GM12878 (cell line): ENCODE results near the gene MDK. TPM values are rescaled to one million over a fixed set of nuclear protein-coding genes. Genes with fewer than 3 reads are reported as not detected.

Experiments used
- ATAC-seq: fragments of 200-7000 bp; cut with Tn5 transposase; 3 replicates; pipeline ENCODE4 v1.9.1; 2020; ENCODE audit warnings: mild to moderate bottlenecking, moderate library complexity
- BruUV-seq: library from RNA; stranded (reverse); fragments of 400-500 nt; replicated peaks from 2 replicates; lab custom pipeline; 2021; lab: Mats Ljungman, UMichigan
- CTCF ChIA-PET: fragments of 300-600 bp; sonication (Branson Sonifier 250); formaldehyde crosslinking; extraction: SDS; loops from one replicate; lab custom pipeline; 2021; ENCODE audit warnings: inconsistent platforms; lab: Yijun Ruan, JAX
- POLR2A ChIA-PET: fragments of 350-600 bp; formaldehyde crosslinking; extraction: SDS; loops from one replicate; lab custom pipeline; 2021; ENCODE audit warnings: inconsistent platforms; lab: Charles Lee
- RAD21 ChIA-PET: fragments of 300-600 bp; sonication (Branson Sonifier 250); formaldehyde crosslinking; loops from one replicate; lab custom pipeline; 2023; ENCODE audit warnings: antibody characterized with exemption; ENCODE audit not compliant: unreplicated experiment; lab: Charles Lee
- SMC1A ChIA-PET: fragments of 300-600 bp; sonication (Branson Sonifier 250); formaldehyde crosslinking; loops from one replicate; lab custom pipeline; 2023; ENCODE audit not compliant: unreplicated experiment, uncharacterized antibody; lab: Charles Lee
- DNase-seq: peaks from one replicate; pipeline ENCODE4 v3.0.0-alpha.2; 2011; ENCODE audit warnings: low read depth, low spot score
- FAIRE-seq: peaks from 3 replicates; lab custom pipeline; 2011; peaks lifted over from hg19 to GRCh38; lab: Jason Lieb, UNC
- H2AFZ ChIP-seq: 2 replicates; pipeline ENCODE4 v1.6.0; 2011; ENCODE audit warnings: low read depth, low read length, control low read depth; ENCODE audit not compliant: control insufficient read depth
- H3K27ac ChIP-seq: 2 replicates; pipeline ENCODE4 v1.5.1; 2011; ENCODE audit warnings: control low read depth; ENCODE audit not compliant: control insufficient read depth, insufficient read depth
- H3K27me3 ChIP-seq, 2 experiments: replicated peaks in 1 of 2; 2 replicates each; pipeline versions ENCODE4 v1.6.0 to v1.6.1; 2011; ENCODE audit warnings: low read length in 1 of 2; ENCODE audit not compliant: control insufficient read depth in 2 of 2, insufficient read depth in 2 of 2
- H3K36me3 ChIP-seq, 2 experiments: 2 replicates each; pipeline ENCODE4 v1.5.1; 2011; ENCODE audit warnings: low read length in 1 of 2; ENCODE audit not compliant: control insufficient read depth in 2 of 2, insufficient read depth in 2 of 2
- H3K4me1 ChIP-seq: 2 replicates; pipeline ENCODE4 v1.6.1; 2011; ENCODE audit warnings: mild to moderate bottlenecking, low read length, moderate library complexity, mixed read lengths; ENCODE audit not compliant: control insufficient read depth, insufficient read depth
- H3K4me2 ChIP-seq: 2 replicates; pipeline ENCODE4 v1.6.0; 2011; ENCODE audit warnings: control low read depth; ENCODE audit not compliant: control insufficient read depth, insufficient read depth
- H3K4me3 ChIP-seq: fragments of 200-600 bp; sonication (generic); 2 replicates; pipeline ENCODE4 v1.5.1; 2016
- H3K79me2 ChIP-seq: 2 replicates; pipeline ENCODE4 v1.6.0; 2011; ENCODE audit warnings: low read length; ENCODE audit not compliant: control insufficient read depth, insufficient read depth
- H3K9ac ChIP-seq: 2 replicates; pipeline ENCODE4 v1.8.0; 2011; ENCODE audit warnings: low read length, control low read depth, mixed read lengths; ENCODE audit not compliant: control insufficient read depth, insufficient read depth
- H3K9me3 ChIP-seq: replicated peaks from 3 replicates; pipeline ENCODE4 v1.5.1; 2011; ENCODE audit warnings: mild to moderate bottlenecking, low read length; ENCODE audit not compliant: control insufficient read depth, insufficient read depth
- H4K20me1 ChIP-seq: 2 replicates; pipeline ENCODE4 v1.6.0; 2011; ENCODE audit not compliant: control insufficient read depth, insufficient read depth
- BMI1 ChIP-seq: fragments of 450-650 bp; IDR thresholded peaks from 2 replicates; pipeline ENCODE4 v1.6.1; 2016; ENCODE audit warnings: mild to moderate bottlenecking, moderate library complexity, borderline replicate concordance
- FOS ChIP-seq: IDR thresholded peaks from 3 replicates; pipeline ENCODE4 v1.6.1; 2011; ENCODE audit warnings: borderline replicate concordance; ENCODE audit not compliant: insufficient read length; ENCODE audit errors: extremely low read depth
- KAT2A ChIP-seq: conservative IDR thresholded peaks from 2 replicates; pipeline ENCODE4 v1.6.1; 2011; ENCODE audit warnings: low read depth, low read length; ENCODE audit not compliant: control insufficient read depth
- KLF5 ChIP-seq: fragments of 450-650 bp; IDR thresholded peaks from 2 replicates; pipeline ENCODE4 v1.6.1; 2014; ENCODE audit warnings: mild to moderate bottlenecking; ENCODE audit not compliant: partially characterized antibody
- MYB ChIP-seq: fragments of 150-350 bp; IDR thresholded peaks from 2 replicates; pipeline ENCODE4 v1.6.1; 2014; ENCODE audit warnings: mild to moderate bottlenecking, low read depth, low read length, borderline replicate concordance
- SIN3A ChIP-seq: IDR thresholded peaks from 2 replicates; pipeline ENCODE4 v1.6.1; 2012; ENCODE audit warnings: low read depth, low read length, improper control_type of control experiment
- TBL1XR1 ChIP-seq: IDR thresholded peaks from 2 replicates; pipeline ENCODE4 v1.6.1; 2012; ENCODE audit warnings: low read depth, low read length, improper control_type of control experiment
- WGBS: methylation state at CpG from one replicate; pipeline ENCODE4 v1.1.6; 2016; ENCODE audit warnings: low lambda C conversion rate; ENCODE audit not compliant: insufficient replicate concordance, insufficient coverage; ENCODE audit errors: missing lambda C conversion rate; 5-methylcytosine and 5-hydroxymethylcytosine counted together
- in situ Hi-C: fragments of 300-500 bp; cut with MboI; formaldehyde crosslinking; loops from 9 replicates; pipeline ENCODE4 v1.14.3; 2018; ENCODE audit warnings: mixed read lengths
- intact Hi-C: fragments of 100-400 bp; cut with micrococcal nuclease; formaldehyde crosslinking; loops from one replicate; pipeline ENCODE4 v1.14.2; 2022; ENCODE audit not compliant: unreplicated experiment
- polyA plus RNA-seq, 11 experiments: library from polyadenylated mRNA; depleted of rRNA in 4 of 11; unstranded in 6 of 11; stranded (reverse) in 5 of 11; fragments of >200 nt; fragmentation: Nextera tagmentation in 4 of 11; fragmentation: Illumina TruSeq in 1 of 11; extraction: Ambion mirVana in 4 of 11; extraction: Trizol in 1 of 11; gene quantifications; 1 replicate in 1 of 11; 2 replicates in 10 of 11; pipeline versions ENCODE4 v1.2.1 to v1.2.3, GENCODE V29; 2011 to 2016; ENCODE audit warnings: inconsistent platforms in 2 of 11, missing spikeins in 2 of 11, low read depth in 1 of 11
- total RNA-seq, 4 experiments: library from RNA; depleted of rRNA in 3 of 4; stranded (reverse); fragments of >200 nt in 3 of 4; fragmentation: Illumina TruSeq in 1 of 4; extraction: Trizol in 1 of 4; gene quantifications; 2 replicates each; pipeline versions ENCODE4 v1.2.1 to v1.2.3, GENCODE V29; 2013 to 2021
- TF ChIP-seq, protein P1 (sequence below): fragments of 450-650 bp; IDR thresholded peaks from 2 replicates; pipeline ENCODE4 v1.6.1; 2016; ENCODE audit warnings: mild to moderate bottlenecking, moderate library complexity, borderline replicate concordance

Gene MDK
- total and polyA plus RNA-seq, 10 of the 15 experiments (the other 5 are each of a cell fraction or from before 2014, with no cell fraction given): 0.77 to 17.8 (median 9.9) TPM

DNA sequence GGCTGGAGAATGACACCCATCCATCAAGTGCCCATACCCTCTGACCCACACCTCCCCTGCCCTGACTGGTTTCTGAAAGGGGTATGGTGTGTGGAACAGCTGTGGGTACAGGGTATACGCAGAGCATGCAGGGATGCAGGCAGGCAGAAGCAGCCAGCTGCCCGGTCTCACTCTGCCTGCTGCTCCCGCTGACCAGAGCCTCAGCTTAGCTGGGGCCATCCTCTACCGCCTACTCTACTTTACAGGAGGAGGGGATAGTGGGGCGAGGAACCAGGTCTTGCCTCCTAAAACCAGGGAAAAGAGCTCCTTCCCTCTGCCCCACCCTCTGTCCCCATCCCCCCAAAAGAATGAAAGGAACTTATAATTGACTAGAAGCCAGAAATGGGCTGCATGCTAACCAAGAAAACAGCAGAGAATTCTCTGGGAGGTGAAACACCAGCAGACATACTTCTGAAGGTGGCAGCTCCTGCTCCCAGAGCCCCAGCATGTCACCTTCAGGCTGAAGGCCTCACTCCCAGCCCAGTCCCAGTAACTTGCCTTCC, 23.1 kb downstream of the MDK start (continued):
- TF ChIP-seq TBL1XR1 (no peak), BMI1 (no peak), MYB (no peak)

DNA sequence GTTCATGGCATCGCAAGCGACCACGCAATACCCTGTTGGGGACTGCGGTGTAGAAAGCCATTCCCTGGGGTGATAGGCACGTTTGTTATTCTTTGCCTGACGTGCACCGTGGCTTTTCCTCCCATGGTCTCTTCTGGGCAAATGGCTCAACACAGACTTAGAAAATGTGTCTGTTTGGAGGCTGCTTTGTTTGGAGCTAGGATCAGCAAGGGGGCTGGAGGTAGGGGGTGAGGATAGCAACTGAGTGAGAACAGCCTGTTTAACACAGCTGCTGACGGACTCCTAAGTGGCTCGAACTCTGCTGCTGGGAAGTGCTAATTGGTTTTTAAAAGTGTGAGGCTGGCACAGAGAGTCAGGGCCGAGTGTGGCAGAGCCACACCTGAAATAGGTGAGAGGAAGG, 26.2 kb downstream of the MDK start:
- intact Hi-C loops (no loop called here), in situ Hi-C loops (no loop called here)
- SMC1A ChIA-PET: interaction anchor here (0.8 kb wide), 1 partner anchor 184 kb away, joined by 3 read pairs; no protein-coding TSS in a partner anchor
- POLR2A ChIA-PET: interaction anchor here (1.6 kb wide), 1 partner anchor 82 kb away, joined by 3 read pairs; no protein-coding TSS in a partner anchor
- no peaks in the 10 kb centered on the region for H3K27me3 ChIP-seq
- H3K79me2 ChIP-seq: no peaks in the 10 kb centered on the region
- FAIRE-seq (no peak), ATAC-seq (no peak), DNase-seq (no peak)
- TF ChIP-seq KAT2A: no peak
- TF ChIP-seq SIN3A: no peak
- no peak for TF ChIP-seq KLF5
- TF ChIP-seq, protein P1, sequence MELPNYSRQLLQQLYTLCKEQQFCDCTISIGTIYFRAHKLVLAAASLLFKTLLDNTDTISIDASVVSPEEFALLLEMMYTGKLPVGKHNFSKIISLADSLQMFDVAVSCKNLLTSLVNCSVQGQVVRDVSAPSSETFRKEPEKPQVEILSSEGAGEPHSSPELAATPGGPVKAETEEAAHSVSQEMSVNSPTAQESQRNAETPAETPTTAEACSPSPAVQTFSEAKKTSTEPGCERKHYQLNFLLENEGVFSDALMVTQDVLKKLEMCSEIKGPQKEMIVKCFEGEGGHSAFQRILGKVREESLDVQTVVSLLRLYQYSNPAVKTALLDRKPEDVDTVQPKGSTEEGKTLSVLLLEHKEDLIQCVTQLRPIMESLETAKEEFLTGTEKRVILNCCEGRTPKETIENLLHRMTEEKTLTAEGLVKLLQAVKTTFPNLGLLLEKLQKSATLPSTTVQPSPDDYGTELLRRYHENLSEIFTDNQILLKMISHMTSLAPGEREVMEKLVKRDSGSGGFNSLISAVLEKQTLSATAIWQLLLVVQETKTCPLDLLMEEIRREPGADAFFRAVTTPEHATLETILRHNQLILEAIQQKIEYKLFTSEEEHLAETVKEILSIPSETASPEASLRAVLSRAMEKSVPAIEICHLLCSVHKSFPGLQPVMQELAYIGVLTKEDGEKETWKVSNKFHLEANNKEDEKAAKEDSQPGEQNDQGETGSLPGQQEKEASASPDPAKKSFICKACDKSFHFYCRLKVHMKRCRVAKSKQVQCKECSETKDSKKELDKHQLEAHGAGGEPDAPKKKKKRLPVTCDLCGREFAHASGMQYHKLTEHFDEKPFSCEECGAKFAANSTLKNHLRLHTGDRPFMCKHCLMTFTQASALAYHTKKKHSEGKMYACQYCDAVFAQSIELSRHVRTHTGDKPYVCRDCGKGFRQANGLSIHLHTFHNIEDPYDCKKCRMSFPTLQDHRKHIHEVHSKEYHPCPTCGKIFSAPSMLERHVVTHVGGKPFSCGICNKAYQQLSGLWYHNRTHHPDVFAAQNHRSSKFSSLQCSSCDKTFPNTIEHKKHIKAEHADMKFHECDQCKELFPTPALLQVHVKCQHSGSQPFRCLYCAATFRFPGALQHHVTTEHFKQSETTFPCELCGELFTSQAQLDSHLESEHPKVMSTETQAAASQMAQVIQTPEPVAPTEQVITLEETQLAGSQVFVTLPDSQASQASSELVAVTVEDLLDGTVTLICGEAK: no peak
- TF ChIP-seq FOS: no peak
- WGBS: 94% methylated on average over 10 of the region's 10 CpGs
- peaks cover 18% of the 10 kb centered on the region in 2 experiments for H3K36me3 ChIP-seq
- no peaks in the 10 kb centered on the region for H3K9me3 ChIP-seq
- H3K4me3 ChIP-seq: no peak overlapping the region
- H3K4me1 ChIP-seq: no peaks in the 10 kb centered on the region
- H3K9ac ChIP-seq: no peak overlapping the region
- CTCF ChIA-PET: no interaction called here
- no peak overlapping the region for H2AFZ ChIP-seq
- BruUV-seq: no TSS peak
- RAD21 ChIA-PET: interaction anchor here (1.0 kb wide), 1 partner anchor 41 kb away, joined by 3 read pairs; no protein-coding TSS in a partner anchor
- H4K20me1 ChIP-seq: no peaks in the 10 kb centered on the region; the same call in 1 of the 2 replicates
- no peak overlapping the region for H3K27ac ChIP-seq
- no peak overlapping the region for H3K4me2 ChIP-seq
